GM19324 (cell line): ENCODE measurements around the gene PRSS8.
"Not testable (repeated sequence)": the region's sequence is repeated elsewhere in the genome, so short reads cannot be mapped to it uniquely, and the experiment has no call there.

ENCODE experiments used
- ATAC-seq: cut with Tn5 transposase; IDR thresholded peaks from one replicate; pipeline ENCODE4 v1.9.1; 2021; ENCODE audit warnings: mild to moderate bottlenecking, moderate library complexity; ENCODE audit not compliant: unreplicated experiment, low FRiP score

The PRSS8 gene

DNA sequence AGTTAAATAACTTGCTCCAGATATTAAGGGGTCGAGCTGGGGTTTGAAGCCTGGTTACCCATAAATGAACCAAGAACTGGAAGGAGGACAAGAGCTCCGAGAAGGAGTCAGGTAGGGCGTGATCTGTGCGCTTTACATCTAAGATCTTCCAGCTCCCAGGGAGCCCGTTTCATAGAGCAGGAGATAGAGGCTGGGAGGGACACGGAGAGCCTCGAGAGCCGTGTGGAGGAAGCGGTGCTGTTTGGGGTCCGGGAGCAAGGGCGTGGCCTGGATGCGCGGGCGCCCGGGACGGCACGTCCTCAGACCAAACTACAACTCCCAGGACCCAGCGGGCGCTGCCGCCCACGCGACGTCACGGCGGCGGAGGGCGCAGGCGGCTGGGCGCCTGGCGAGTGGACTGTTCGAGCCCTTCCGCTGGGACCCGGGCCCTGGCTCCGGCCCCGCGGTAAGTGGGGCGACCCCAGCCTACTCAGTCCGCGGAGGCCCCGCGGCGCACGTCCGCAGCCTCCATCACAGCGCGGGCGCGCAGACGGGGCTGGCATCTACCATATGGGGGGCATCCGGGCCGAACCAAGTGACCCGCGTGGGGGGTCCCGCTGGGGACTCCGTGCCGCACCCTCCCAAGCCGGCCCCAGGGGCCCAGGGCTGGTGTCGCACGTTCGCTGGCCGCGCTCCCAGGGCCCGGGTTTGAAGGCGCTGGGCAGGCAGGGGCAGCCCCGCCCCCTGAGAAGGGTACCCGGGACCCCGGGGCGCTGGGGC, 27.3 kb downstream of the PRSS8 start, which contains the start of gene BCKDK:
Gene BCKDK (plus strand): TSS at position 352 of the 759 bp plus-strand sequence. CDS start 838 bp downstream, outside the sequence.
- peak; percentile 83 for ATAC-seq

DNA sequence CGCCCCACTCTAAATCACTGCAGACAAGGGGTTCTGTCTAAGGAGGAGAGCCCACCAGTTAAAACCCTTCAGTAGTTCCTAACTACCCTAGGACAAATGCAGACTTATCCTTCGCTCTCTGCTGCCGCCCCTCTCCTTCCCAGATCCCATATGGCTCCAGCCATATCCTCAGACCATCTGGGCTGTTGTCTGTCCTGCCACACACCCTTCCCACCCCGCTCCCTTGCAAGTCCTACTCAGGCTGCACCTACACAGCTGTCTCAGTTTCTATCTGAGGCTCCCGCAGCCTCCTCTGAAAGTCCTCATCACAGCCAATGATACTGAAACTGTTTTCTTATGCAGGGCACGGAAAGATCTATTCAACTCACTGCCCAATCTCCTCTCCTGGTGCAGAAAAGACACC, 28.1 kb downstream of the PRSS8 start:
- peak; percentile 40 for ATAC-seq

- no peak for ATAC-seq
These were observed 28.7 kb downstream of the PRSS8 start for GRCh38 chr16:31106509-31107464.

DNA sequence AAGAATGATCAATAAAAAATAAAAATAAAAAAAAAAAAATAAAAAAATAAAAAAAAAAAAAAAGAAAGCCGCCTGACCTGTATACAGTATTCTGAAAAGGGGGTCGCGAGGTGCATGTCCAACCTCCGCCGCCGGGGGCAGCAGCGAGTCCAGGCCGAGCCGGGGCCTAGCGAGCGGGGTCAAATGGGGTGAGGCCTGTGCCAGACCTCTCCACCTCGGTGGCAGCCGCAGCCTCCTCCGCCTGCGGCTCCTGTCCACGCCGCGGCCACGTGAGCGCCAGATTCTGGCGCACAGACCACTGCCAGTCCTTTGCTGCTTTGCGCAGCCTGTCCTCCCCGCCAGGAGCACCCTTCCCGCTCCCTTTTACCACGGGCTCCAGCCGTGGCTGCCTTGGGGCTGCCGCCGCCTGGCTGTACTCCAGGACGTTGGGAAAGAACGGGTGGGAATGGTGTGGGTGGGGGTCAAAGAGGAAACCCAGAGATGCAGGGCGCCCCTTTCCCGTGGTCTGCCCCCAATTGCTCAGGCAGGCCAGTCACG, 29.8 kb downstream of the PRSS8 start:
- peak; percentile 34 for ATAC-seq

DNA sequence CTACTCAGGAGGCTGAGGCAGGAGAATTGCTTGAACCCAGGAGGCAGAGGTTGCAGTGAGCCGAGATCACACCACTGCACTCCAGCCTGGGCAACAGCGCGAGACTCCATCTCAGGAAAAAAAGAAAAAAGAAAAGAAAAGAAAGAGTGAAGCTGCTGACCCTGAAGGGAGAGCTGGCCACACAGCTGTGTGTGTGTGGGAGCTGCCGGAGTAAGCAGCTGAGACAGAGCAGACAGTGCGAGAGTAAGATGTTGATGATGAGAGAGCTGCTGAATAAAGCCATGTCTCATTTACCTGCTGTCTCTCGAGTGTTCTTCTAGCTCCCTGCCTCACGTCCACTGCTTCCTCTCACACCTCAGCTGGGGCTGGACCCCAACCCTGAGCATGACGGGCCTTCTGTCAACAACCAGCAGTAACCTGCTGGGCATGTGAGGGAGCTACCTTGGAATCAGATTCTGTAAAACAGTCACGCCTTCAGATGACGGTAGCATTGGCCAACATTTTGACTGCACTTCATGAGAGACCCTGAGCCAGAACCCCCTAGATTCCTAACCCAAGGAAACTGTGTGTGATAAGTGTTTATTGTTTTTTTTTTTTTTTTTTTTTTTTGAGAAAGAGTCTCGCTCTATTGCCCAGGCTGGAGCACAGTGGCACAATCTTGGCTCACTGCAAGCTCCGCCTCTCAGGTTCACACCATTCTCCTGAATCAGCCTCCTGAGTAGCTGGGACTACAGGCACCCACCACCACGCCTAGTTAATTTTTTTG, 34.5 kb downstream of the PRSS8 start:
- not testable (repeated sequence) for ATAC-seq

DNA sequence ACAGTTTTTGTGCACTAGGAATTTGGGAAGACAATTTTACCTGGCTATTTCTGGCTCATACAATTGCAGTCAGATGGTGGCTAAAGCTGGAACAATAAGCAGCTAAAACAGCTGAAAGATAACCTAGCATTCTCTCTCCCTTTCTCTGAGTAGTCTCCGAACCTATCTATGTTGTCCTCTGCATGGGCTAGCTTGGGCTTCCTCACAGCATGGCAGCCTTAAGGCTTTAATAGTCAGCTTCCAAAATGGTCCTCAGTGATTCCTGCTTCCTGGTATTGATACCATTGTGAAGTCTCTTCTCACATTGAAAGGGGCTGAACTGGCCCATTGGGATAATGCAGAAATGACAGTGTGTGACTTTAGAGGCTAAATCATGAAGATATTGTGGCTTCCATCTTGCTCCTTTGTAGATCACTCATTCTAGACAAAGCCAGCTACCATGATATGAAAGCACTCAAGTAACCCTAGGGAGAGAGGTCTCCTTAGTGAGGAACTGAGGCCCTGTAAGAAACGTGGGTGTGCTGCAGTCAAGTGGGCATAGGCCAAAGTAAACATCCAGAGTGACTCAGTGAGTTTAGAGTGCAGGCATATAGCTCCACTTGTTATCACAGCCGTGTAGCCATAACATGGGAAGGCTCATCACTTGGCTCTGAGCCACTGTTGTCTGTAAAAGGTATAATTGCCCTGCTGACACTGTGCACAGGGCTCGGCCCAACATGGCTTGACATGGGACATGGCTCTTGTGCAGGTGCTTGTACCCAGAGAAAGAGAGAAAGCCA, 35.5 kb downstream of the PRSS8 start:
- ATAC-seq, result no peak

- ATAC-seq, result peak; percentile 91
These were observed 41.0 kb downstream of the PRSS8 start, which contains the start of gene VKORC1 for GRCh38 chr16:31094424-31095120. TSS of gene VKORC1 (minus strand) at chr16:31094797. CDS start at chr16:31094729, 68 bp downstream.

DNA sequence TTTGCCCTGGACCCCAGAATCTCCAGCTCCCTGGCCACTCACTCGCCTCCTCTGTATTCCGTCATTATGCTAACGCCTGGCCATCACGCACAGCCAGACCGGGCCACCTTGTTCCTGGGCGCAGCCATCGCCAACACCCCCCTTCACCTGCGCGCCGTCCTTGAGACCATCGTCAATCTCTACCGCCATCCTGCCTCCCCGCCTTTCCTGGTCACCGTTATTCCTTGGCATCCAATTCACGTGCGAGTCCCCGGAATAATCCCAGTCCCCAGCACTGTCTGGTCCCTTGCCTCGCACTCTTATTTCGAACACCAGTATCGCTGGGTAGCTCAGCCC, 41.5 kb downstream of the PRSS8 start:
- ATAC-seq, result peak; percentile 9

DNA sequence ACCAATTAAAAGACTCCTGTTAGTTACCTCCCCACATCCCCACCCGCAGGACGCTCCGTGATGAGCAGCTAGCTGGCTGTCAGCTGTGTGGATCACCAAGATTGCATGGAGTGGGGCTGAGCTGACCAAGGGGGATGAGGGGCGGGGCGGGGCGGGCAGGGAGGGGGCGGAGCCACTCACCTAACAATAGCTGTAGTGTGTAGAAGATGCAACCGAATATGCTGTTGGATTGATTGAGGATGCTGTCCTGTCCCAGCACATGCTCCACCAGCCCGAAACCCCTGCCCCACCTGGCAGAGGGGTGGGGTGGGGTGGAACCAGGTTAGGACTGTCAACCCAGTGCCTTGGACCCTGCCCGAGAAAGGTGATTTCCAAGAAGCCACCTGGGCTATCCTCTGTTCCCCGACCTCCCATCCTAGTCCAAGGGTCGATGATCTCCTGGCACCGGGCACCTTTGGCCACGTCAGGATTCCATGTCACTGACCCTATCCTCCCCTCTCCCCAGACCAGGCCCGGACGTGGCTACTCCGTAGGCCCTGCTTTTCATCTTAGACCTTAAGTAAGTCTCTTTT, 42.3 kb downstream of the PRSS8 start:
- no peak for ATAC-seq

DNA sequence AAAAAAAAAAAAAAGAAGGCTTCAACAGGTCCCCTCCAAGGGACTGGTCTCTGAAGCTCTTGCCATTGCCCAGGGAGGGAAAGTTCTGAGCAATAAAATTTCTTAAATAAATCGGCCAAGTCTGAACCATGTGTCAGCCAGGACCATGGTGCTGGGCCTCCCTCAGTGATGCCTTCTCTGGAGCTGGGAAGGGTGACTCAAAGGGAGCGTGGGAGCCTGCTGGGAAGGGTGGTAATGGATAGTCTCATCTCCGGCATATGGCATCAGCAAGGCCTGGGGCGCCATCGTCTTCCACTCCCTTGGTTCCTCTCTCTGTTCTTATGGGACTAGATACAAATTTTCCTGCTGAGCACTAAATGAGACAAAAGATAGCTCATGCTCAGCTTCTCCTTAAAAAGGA, 43.2 kb downstream of the PRSS8 start:
- no peak for ATAC-seq

DNA sequence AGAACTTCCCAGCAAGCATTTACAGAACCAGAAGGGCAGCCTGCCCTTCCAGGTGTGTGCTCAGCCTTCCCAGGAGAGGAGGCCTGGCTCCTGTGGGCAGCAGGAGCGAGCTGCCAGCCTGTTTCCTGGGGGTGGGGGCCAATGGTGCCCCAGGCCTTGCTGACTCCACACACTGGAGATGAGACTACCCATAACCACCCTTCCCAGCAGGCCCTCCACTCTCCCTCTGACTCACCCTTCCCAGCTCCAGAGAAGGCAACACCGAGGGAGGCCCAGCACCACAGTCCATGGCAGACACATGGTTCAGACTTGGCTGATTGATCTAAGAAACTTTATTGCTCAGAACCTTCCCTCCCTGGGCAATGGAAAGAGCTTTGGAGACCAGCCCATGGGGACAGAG, 45.0 kb downstream of the PRSS8 start:
- no peak for ATAC-seq

- no peak for ATAC-seq
These were observed 46.3 kb downstream of the PRSS8 start for GRCh38 chr16:31089199-31089598.

DNA sequence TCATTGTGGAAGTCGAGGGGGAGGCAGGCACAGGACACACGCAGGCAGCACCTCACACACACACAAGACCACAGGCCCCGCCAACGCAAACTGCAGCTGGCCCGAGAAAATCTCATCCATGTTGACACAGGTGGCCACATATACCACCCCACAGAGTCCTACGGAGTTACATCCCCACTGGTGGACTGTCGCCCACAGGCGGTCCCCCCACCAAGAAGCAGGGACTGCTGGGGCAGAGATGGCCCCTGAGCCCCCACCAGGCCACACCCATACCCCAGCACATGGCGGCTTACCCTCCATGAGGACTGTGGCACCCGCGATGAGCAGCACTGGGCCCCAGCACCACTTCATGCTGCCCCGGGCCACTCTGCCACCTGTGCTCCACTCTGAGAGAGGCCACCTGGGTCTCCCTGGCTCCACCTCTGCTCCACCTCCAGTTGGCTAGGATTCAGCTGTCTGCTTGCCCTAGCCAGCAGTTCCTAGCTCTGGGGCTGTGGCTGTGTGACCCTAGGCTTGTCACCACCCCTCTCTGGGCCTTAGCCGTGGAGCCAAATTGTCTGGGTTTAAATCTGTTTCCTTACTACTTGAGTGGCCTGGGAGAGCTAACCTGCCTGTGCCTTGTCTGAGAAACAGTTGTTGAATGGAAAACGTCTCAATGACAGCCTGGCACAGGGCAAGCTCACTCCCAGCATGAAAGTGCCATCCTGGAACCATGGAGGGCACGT, 46.9 kb downstream of the PRSS8 start, which contains the start of gene PRSS53:
Gene PRSS53 (minus strand): TSS at position 485 of the 725 bp plus-strand sequence. CDS start 134 bp downstream, at position 351.
- ATAC-seq, result no peak

GRCh38 chr16:31087971-31088370, 47.6 kb downstream of the PRSS8 start:
- ATAC-seq, result no peak

DNA sequence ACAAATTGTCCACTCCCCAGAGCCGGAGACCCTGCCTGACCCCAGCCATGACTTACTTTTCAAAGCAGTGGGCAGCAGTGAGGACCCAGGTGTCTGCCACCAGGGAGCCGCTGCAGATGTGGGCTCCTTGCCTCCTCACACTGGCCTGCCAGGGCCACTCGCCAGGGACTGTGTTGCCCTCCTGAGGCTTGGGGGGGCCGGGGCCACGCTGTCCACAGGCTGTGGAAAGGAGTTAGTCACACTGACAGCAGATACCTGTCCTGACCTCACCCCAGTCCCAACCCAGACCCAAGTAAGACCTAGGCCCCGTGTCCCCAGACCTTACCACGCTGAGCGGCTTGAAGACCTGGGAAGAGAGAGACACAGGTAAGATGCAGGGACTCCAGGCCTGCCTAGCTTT, 48.0 kb downstream of the PRSS8 start:
- no peak for ATAC-seq

- no peak for ATAC-seq
These were observed 49.0 kb downstream of the PRSS8 start for GRCh38 chr16:31086629-31086906.

DNA sequence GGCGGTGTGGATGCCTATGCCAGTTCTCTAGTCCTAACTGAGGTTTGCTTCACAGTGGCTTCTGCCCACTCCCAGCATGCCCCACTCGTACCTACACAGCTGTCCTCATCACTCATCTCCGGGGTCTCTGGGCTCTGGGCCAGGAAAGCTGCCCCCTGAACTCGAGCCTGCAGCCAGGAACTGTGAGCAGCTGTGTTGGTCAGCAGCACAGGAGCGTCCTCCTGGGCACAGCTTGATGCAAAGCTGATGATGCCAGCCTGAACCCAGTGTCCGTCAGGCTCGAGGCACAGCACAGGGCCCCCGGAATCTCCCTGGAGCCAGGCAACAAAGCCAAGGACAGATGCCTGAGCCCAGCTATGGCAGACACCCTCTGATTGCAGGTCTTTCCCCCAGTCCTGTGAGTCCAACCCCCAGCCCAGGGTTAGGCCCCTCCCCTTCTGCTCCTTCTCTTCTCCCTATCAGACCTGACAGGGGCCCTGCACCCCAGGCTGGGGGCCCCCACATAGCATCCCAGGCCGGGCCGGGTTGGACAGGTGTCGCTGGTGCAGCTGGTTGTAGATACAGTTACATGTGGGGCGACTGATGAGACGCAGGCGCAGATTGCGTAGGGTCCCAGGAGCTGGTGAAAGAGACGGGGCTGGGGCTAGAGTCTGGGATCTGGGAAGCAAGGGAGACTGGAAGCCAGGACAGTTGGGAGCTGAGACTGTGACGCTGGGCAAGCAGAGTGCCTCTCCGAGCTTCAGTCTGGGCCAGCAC, 49.5 kb downstream of the PRSS8 start:
- no peak for ATAC-seq
